GM12864 (cell line): Measurements from ENCODE around the gene SIPA1L3.
"Not testable (repeated sequence)": the region's sequence is repeated elsewhere in the genome, so short reads cannot be mapped to it uniquely, and the experiment has no call there.

Source experiments
- DNase-seq: peaks from one replicate; pipeline ENCODE4 v3.0.0-alpha.2; 2011; ENCODE audit warnings: low read depth
- H3K4me3 ChIP-seq: 2 replicates; pipeline ENCODE4 v1.5.1; 2011; ENCODE audit warnings: mild to moderate bottlenecking, low read depth, low read length, control low read depth
- TF ChIP-seq, protein P1 (sequence below): IDR thresholded peaks from 2 replicates; pipeline ENCODE4 v1.5.1; 2011; ENCODE audit warnings: low read depth, mild to moderate bottlenecking, moderate library complexity, low read length, control low read depth, inconsistent platforms; ENCODE audit errors: missing control alignments

Gene SIPA1L3

DNA sequence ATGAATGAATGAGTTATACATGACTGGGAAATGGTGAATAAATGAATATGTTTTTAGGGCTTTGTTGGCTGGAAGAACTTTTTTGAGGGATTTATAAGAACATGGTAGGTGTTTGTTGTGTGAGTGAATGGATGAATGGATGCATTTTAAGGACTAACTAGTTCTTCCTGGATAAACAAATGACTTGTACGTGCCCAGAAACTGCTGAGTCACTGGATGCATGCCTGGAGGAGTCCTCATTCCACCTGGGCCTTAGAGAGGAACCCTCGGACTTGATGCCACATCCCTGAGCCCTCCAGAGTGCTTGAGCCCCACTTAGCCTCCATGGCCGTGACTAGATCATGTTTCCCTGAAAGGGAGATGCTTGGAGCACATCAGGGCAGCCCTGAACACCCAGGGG is 163.6 kb downstream of the SIPA1L3 start:
- no peak for DNase-seq
- TF ChIP-seq, protein P1, sequence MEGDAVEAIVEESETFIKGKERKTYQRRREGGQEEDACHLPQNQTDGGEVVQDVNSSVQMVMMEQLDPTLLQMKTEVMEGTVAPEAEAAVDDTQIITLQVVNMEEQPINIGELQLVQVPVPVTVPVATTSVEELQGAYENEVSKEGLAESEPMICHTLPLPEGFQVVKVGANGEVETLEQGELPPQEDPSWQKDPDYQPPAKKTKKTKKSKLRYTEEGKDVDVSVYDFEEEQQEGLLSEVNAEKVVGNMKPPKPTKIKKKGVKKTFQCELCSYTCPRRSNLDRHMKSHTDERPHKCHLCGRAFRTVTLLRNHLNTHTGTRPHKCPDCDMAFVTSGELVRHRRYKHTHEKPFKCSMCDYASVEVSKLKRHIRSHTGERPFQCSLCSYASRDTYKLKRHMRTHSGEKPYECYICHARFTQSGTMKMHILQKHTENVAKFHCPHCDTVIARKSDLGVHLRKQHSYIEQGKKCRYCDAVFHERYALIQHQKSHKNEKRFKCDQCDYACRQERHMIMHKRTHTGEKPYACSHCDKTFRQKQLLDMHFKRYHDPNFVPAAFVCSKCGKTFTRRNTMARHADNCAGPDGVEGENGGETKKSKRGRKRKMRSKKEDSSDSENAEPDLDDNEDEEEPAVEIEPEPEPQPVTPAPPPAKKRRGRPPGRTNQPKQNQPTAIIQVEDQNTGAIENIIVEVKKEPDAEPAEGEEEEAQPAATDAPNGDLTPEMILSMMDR, result no peak
- H3K4me3 ChIP-seq, result no peak overlapping the region

DNA sequence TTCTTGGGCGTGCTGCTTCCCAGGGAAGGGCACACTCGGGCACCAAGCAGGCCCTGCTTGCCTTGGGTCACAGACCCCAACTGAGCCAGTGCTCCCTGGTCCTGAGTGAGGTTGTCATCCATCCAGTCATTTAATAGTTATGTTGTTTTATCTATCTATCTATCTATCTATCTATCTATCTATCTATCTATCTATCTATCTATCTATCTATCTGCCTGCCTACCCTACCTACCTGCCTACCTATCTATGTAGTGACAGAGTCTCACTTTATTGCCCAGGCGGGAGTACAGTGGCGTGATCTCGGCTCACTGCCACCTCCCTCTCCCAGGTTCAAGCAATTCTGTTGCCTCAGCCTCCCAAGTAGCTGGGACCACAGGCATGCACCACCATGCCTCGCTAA is 164.0 kb downstream of the SIPA1L3 start:
- H3K4me3 ChIP-seq, DNase-seq: not testable (repeated sequence)

DNA sequence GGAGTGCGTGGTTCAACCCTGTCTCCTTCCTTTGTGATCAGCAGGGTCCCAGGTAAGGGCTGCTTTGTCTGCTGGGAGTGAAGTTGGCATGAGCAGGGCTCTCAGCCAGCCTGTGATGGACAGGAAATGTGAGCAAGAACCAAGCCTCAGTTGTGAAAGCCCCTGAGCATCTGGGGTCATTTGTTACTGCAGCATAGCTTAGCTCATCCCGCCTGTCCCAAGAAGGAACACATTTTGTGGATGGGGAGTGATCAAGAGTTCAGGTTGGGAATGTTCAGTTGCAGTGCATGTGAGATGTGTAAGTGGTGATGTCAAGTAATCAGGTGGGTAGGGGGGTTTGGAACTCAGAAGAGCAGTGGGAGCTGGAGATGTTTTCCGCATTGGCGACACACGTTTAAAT is 164.6 kb downstream of the SIPA1L3 start:
- H3K4me3 ChIP-seq, result no peak overlapping the region
- no peak for DNase-seq
- TF ChIP-seq, protein P1, result no peak

DNA sequence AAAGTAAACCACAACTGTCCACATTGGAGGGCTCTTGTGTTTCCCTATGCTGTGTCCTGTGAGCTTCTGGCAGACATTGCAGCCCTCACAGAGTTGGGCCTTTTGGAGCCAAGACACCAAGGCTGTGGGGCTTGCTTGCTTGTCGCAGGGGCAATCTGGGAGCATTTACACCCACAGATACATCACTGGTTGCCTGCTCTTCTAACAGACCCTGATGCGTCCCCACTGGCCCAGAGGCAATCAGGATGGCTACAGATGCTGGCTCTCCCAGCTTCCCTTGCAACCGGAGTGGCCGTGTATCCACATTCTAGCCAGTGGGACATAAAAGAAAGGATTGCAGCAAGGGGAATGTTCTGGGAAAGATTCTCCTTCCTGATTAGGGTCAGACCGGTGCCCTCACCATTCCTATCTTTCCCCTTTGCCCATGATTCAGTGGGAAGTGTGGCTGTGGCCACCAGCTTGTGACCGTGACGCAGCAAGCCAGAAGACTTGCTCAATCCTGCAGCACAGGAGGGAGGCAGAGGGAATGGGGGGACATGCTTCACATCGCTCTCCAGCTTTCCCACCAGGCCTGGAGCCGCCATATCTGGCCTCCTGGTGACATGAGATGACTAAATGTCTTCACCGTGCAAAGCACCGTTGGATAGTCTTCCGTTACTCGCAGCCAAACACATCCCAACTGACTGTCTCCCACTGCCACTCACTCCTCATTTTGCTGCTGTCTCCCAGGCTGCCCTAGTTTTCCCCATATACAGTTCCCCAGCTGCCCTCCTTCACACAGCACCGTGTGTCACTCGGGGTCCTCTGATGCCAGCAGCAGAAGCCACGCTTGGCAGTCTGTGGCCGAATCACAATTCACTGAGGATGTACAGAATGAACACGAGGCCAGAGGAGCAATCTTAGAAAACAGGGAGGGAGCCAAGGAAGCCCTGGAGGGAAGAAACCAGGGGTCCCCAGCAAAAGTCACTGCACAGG is 166.1 kb downstream of the SIPA1L3 start:
- TF ChIP-seq, protein P1, result no peak
- H3K4me3 ChIP-seq, result no peak overlapping the region
- DNase-seq, result no peak

DNA sequence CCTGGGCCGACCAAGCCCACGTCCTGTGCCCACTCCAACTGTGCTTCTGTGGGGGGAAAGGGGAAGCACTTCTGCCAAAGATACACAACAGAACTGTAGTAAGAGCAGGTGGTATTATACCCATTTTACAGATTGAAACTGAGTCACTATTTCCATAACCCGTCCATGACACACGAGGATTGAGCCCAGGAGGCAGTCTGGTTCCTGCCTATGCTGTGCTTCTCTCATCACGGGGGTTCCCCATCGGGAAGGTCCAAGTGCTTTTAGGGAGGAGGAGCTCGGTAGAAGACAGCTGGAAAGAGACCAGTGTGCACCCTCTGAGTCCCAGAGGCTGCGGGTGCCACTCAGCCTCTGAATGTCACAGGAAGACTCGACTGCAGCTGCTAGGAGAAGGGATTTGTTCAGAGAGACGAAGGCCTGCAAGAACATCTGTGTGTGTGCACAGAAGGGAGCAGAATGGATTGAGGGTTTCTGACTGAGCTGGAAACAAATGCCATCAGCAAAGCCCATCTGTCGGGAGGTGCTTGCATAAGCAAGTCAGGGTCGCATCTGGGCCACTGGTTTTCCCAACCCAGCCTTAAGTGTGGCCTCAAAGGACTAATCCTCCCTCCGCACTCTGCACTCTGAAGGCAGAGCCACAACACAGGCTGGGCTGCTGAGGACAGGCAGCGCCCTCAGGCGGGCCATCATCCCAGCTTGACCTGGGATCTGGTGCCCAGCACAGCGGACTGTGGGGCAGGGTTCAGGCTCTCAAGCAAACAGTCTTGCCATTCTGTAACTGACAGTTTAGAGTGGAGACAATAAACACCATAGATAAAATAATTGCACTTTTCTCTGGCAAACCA is 167.1 kb downstream of the SIPA1L3 start:
- TF ChIP-seq, protein P1, result no peak
- DNase-seq, result no peak

DNA sequence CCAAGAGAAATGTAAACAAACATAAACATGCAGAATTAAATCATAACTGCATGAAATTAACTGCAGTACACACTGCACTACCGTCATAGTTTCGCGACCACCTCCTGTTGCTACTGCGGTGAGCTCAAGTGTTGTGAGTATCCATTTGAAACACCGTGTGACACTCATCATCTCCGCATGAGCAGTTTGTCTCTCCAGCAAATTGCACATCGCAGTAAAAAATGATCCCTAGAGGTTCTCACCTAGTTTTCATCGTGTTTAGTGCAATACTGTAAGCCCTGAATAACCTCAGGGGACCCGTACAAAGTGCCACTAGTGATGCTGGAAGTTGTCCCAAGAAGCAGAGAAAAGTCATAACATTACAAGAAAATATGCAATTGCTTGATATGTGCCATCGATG is 169.3 kb downstream of the SIPA1L3 start:
- no peak for DNase-seq
- H3K4me3 ChIP-seq, result no peak overlapping the region
- TF ChIP-seq, protein P1, result no peak

More for the DNA sequence above, 167.1 kb downstream of the SIPA1L3 start:
- no peak overlapping the region for H3K4me3 ChIP-seq

DNA sequence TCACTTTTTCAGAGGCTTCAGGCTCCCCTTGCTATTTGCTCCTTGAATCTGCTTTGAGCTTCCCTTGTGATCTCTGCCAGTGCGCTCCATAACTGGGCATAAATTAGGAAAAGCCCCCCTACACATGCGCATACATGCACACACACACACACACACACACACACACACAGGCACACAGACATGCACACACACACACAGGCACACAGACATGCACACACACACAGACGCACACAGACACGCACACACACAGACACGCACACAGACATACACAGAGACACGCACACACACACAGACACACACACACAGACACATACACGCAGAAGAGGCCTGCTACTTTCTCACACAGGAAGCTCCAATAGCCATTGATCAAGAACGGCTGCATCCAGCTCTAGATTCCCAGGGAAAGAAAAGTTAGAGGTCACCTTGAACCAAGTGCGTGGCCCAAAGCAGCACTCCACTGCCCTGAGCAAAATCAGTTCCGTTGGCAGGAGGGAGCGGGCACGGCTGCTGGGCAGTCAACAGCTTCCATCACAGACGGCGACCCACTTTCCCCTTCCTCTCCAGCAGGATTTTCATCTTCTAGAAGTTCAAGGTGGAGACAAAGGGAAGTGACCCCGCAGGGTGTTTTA is 171.4 kb downstream of the SIPA1L3 start:
- DNase-seq, result no peak
- no peak overlapping the region for H3K4me3 ChIP-seq
- TF ChIP-seq, protein P1, result no peak
